ENCODE data around the gene STAP2. TPM values are rescaled to one million over a fixed set of nuclear protein-coding genes. Genes with fewer than 3 reads are reported as not detected.

STAP2 gene
- total and polyA plus RNA-seq, 2 donors (not counting 3 experiments of a cell fraction or from before 2014, with no cell fraction given), result 12.2 to 21.7 TPM

- dilution Hi-C loops (cut with MboI; ENCODE audit: extremely low pct_ligation_motif_present, low sequenced_read_pairs) (loop anchor here (10.0 kb wide), 1 partner anchor 48 kb away; no protein-coding TSS in a partner anchor), intact Hi-C loops (cut with micrococcal nuclease) (no loop called here)
- H3K27ac ChIP-seq (ENCODE audit: insufficient read depth, low read depth, low read length), result no peak overlapping the region
- no peak overlapping the region for H3K4me2 ChIP-seq (ENCODE audit: insufficient read depth, low read length)
- no peak for FAIRE-seq
- peaks cover 5 to 51% of the 10 kb centered on the region in 2 experiments for H3K36me3 ChIP-seq (ENCODE audit: control insufficient read depth in 2 of 2, extremely low read depth in 1 of 2, insufficient read depth in 2 of 2, low read length in 2 of 2)
- no peaks in the 10 kb centered on the region for H4K20me1 ChIP-seq (replicated peaks; ENCODE audit: control insufficient read depth, extremely low read depth, insufficient read depth, low read length)
- H3K79me2 ChIP-seq (ENCODE audit: control insufficient read depth, insufficient read depth, low read length), result peaks cover 43% of the 10 kb centered on the region
- ChIA-PET POLR2A (no interaction called here), CTCF (interaction anchor here (1.6 to 1.7 kb wide), 2 partner anchors 9 to 34 kb away, joined by 4 to 6 read pairs; partner anchors contain the start of gene SH3GL1)
- peaks cover 20% of the 10 kb centered on the region for H3K4me1 ChIP-seq (ENCODE audit: control insufficient read depth, extremely low read depth, insufficient read depth, low read length)
- TF ChIP-seq JUN (IDR thresholded peaks at IDR 0.05; ENCODE audit: borderline replicate concordance, insufficient read depth, insufficient read length, low read depth), result no peak
- TF ChIP-seq GATA2 (IDR thresholded peaks at IDR 0.05; ENCODE audit: insufficient read depth, insufficient read length, low read depth, low read length), result no peak
- TF ChIP-seq MYC (IDR thresholded peaks at IDR 0.05; ENCODE audit: low read depth, low read length), result no peak
- TF ChIP-seq EZH2 (IDR thresholded peaks at IDR 0.05; ENCODE audit: borderline replicate concordance, low read depth, low read length, severe bottlenecking), result no peak
- no peak for TF ChIP-seq CTCF (IDR thresholded peaks at IDR 0.05; ENCODE audit: extremely low read depth in 1 of 2, insufficient read depth in 1 of 2, low read depth in 1 of 2, low read length in 2 of 2)
- TF ChIP-seq POLR2AphosphoS5 (IDR thresholded peaks at IDR 0.05; ENCODE audit: insufficient read depth, low read depth, low read length), result no peak
- TF ChIP-seq FOS (IDR thresholded peaks at IDR 0.05; ENCODE audit: borderline replicate concordance, insufficient read depth, low read length), result no peak
- TF ChIP-seq MAX (IDR thresholded peaks at IDR 0.05; ENCODE audit: insufficient read depth, insufficient read length), result no peak
- TF ChIP-seq POLR2A (IDR thresholded peaks at IDR 0.05; ENCODE audit: low read depth, low read length), result no peak
- H2AFZ ChIP-seq (ENCODE audit: low read depth, low read length), result no peak overlapping the region
- H3K9me1 ChIP-seq (replicated peaks; ENCODE audit: control insufficient read depth, extremely low read depth, insufficient read depth, low read length), result no peaks in the 10 kb centered on the region
- no peak overlapping the region for H3K4me3 ChIP-seq (replicated peaks in 1 of 3; ENCODE audit: insufficient read depth in 1 of 3, low read depth in 1 of 3, low read length in 3 of 3)
- no peak overlapping the region for H3K9ac ChIP-seq (replicated peaks; ENCODE audit: extremely low read depth, insufficient read depth, low read length)
- BruUV-seq (replicated peaks), result no TSS peak
- no peaks in the 10 kb centered on the region for H3K27me3 ChIP-seq (ENCODE audit: control insufficient read depth in 2 of 2, insufficient read depth in 2 of 2, low read length in 2 of 2)
- no peak for DNase-seq (ENCODE audit: low read depth, low spot score)
- no peaks in the 10 kb centered on the region for H3K9me3 ChIP-seq (replicated peaks; ENCODE audit: control insufficient read depth, insufficient read depth, low read length)
Measured at GRCh38 chr19:4366666-4367335, 28.2 kb upstream of the STAP2 start.
